GM19043 (cell line): ENCODE data around the gene GFPT1.

Experiments used
- ATAC-seq: cut with Tn5 transposase; IDR thresholded peaks from one replicate; pipeline ENCODE4 v1.9.1; 2021; ENCODE audit warnings: low read depth; ENCODE audit not compliant: unreplicated experiment

The GFPT1 gene

GRCh38 chr2:69330781-69331180 is 56.2 kb downstream of the GFPT1 start:
- no peak for ATAC-seq

- no peak for ATAC-seq
Observed at GRCh38 chr2:69322631-69323030, 64.4 kb downstream of the GFPT1 start.

GRCh38 chr2:69316550-69316949 is 70.5 kb downstream of the GFPT1 start:
- no peak for ATAC-seq

GRCh38 chr2:69315160-69315761 is 71.8 kb downstream of the GFPT1 start:
- ATAC-seq, result no peak

GRCh38 chr2:69311024-69311416 is 76.0 kb downstream of the GFPT1 start:
- ATAC-seq, result no peak

GRCh38 chr2:69310111-69311023 is 76.7 kb downstream of the GFPT1 start:
- no peak for ATAC-seq

GRCh38 chr2:69309351-69310110 is 77.5 kb downstream of the GFPT1 start:
- no peak for ATAC-seq

GRCh38 chr2:69308338-69308737 is 78.7 kb downstream of the GFPT1 start:
- ATAC-seq, result no peak

GRCh38 chr2:69307579-69308064 is 79.4 kb downstream of the GFPT1 start:
- ATAC-seq, result no peak

GRCh38 chr2:69306822-69307578 is 80.0 kb downstream of the GFPT1 start:
- ATAC-seq, result peak; percentile 80

GRCh38 chr2:69306393-69306821 is 80.6 kb downstream of the GFPT1 start:
- no peak for ATAC-seq

GRCh38 chr2:69305712-69306392 is 81.2 kb downstream of the GFPT1 start:
- ATAC-seq, result no peak

GRCh38 chr2:69305166-69305565 is 81.9 kb downstream of the GFPT1 start:
- no peak for ATAC-seq

GRCh38 chr2:69304656-69305055 is 82.4 kb downstream of the GFPT1 start:
- no peak for ATAC-seq

- ATAC-seq, result no peak
Observed at GRCh38 chr2:69300650-69301049, 86.4 kb downstream of the GFPT1 start.

- ATAC-seq, result no peak
Observed at GRCh38 chr2:69299772-69300516, 87.1 kb downstream of the GFPT1 start.

GRCh38 chr2:69298862-69299261 is 88.2 kb downstream of the GFPT1 start:
- no peak for ATAC-seq

- ATAC-seq, result no peak
Observed at GRCh38 chr2:69298261-69298660, 88.8 kb downstream of the GFPT1 start.

GRCh38 chr2:69297216-69297615 is 89.8 kb downstream of the GFPT1 start:
- no peak for ATAC-seq
